SU-DHL-6 (cell line): Measurements from ENCODE around the gene SPINK9.

Source experiments
- H2AFZ ChIP-seq: fragments of 200-600 bp; sonication (generic); 2 replicates; pipeline ENCODE4 v1.6.1; 2014; ENCODE audit warnings: low read depth, mild to moderate bottlenecking, moderate library complexity, mixed read lengths, antibody characterized with exemption, low read length; ENCODE audit not compliant: severe bottlenecking
- H3F3A ChIP-seq: fragments of 200-600 bp; shearing (Covaris generic); 2 replicates; pipeline ENCODE4 v1.6.0; 2016; ENCODE audit warnings: antibody characterized with exemption, mild to moderate bottlenecking; ENCODE audit not compliant: insufficient read depth
- H3K27ac ChIP-seq: fragments of 200-600 bp; sonication (generic); 2 replicates; pipeline ENCODE4 v1.5.1; 2016; ENCODE audit warnings: low read depth, mild to moderate bottlenecking, low read length, moderate library complexity, mixed read lengths
- H3K27me3 ChIP-seq: fragments of 200-600 bp; sonication (generic), shearing (Covaris generic); 2 replicates; pipeline ENCODE4 v1.6.0; 2014; ENCODE audit warnings: mild to moderate bottlenecking, low read length
- H3K36me3 ChIP-seq: fragments of 200-600 bp; sonication (generic); 2 replicates; pipeline ENCODE4 v1.6.1; 2014; ENCODE audit warnings: mild to moderate bottlenecking, low read length, mixed read lengths
- H3K4me2 ChIP-seq: fragments of 300-600, 200-600 bp; shearing (Covaris generic), sonication (generic); 2 replicates; pipeline ENCODE4 v1.6.0; 2014; ENCODE audit warnings: low read length, low read depth, mild to moderate bottlenecking; ENCODE audit not compliant: poor library complexity, severe bottlenecking
- H3K4me3 ChIP-seq: fragments of 200-600 bp; sonication (generic); 2 replicates; pipeline ENCODE4 v1.5.1; 2014; ENCODE audit warnings: antibody characterized with exemption, low read length, mild to moderate bottlenecking, mixed read lengths; ENCODE audit not compliant: insufficient read depth, poor library complexity, severe bottlenecking
- H3K79me2 ChIP-seq: fragments of 200-600 bp; sonication (generic); 2 replicates; pipeline ENCODE4 v1.6.1; 2014; ENCODE audit warnings: mild to moderate bottlenecking, low read length, moderate library complexity; ENCODE audit not compliant: insufficient read depth
- H3K9ac ChIP-seq: fragments of 200-600 bp; sonication (generic); 2 replicates; pipeline ENCODE4 v1.7.0; 2014; ENCODE audit warnings: mild to moderate bottlenecking, low read length
- H3K9me2 ChIP-seq: fragments of 200-600 bp; sonication (generic); replicated peaks from 2 replicates; pipeline ENCODE4 v1.6.1; 2014; ENCODE audit warnings: low read length; ENCODE audit not compliant: insufficient read depth
- H3K9me3 ChIP-seq: fragments of 200-600 bp; sonication (generic); 2 replicates; pipeline ENCODE4 v1.6.1; 2014; ENCODE audit warnings: low read length, mixed read lengths; ENCODE audit not compliant: insufficient read depth
- H4K20me1 ChIP-seq: fragments of 200-600 bp; sonication (generic); 2 replicates; pipeline ENCODE4 v1.6.1; 2014; ENCODE audit warnings: low read depth, mild to moderate bottlenecking, antibody characterized with exemption, low read length, moderate library complexity, mixed read lengths
- CTCF ChIP-seq: fragments of 200-600 bp; sonication (generic); IDR thresholded peaks from one replicate; pipeline ENCODE4 v1.5.1; 2017; ENCODE audit warnings: antibody characterized with exemption, mild to moderate bottlenecking, low read length, moderate library complexity; ENCODE audit not compliant: insufficient read depth, poor library complexity, severe bottlenecking
- EZH2phosphoT487 ChIP-seq: fragments of 200-600 bp; sonication (generic), shearing (Covaris generic); conservative IDR thresholded peaks from 2 replicates; pipeline ENCODE4 v1.6.1; 2018; ENCODE audit warnings: mild to moderate bottlenecking, antibody characterized with exemption, low read length, moderate library complexity, mixed read lengths

Gene SPINK9

GRCh38 chr5:148306446-148306845 is 28.9 kb upstream of the SPINK9 start:
- no peaks in the 10 kb centered on the region for H3K9me2 ChIP-seq
- H3K79me2 ChIP-seq, result no peaks in the 10 kb centered on the region
- no peaks in the 10 kb centered on the region for H3F3A ChIP-seq
- H3K9ac ChIP-seq, result no peak overlapping the region
- H3K4me3 ChIP-seq, result no peak overlapping the region
- H4K20me1 ChIP-seq, result no peaks in the 10 kb centered on the region
- H3K36me3 ChIP-seq, result no peaks in the 10 kb centered on the region
- TF ChIP-seq CTCF (no peak), EZH2phosphoT487 (no peak)
- H3K9me3 ChIP-seq, result no peaks in the 10 kb centered on the region
- H3K27ac ChIP-seq, result no peak overlapping the region
- no peaks in the 10 kb centered on the region for H3K27me3 ChIP-seq
- no peak overlapping the region for H3K4me2 ChIP-seq
- H2AFZ ChIP-seq, result no peak overlapping the region

GRCh38 chr5:148309019-148309418 is 26.3 kb upstream of the SPINK9 start:
- no peak overlapping the region for H3K27ac ChIP-seq
- no peaks in the 10 kb centered on the region for H3K9me3 ChIP-seq
- H3K4me2 ChIP-seq, result no peak overlapping the region
- H3K4me3 ChIP-seq, result no peak overlapping the region
- no peaks in the 10 kb centered on the region for H3K27me3 ChIP-seq
- H3K79me2 ChIP-seq, result no peaks in the 10 kb centered on the region
- no peaks in the 10 kb centered on the region for H3K36me3 ChIP-seq
- no peaks in the 10 kb centered on the region for H3F3A ChIP-seq
- no peak overlapping the region for H3K9ac ChIP-seq
- no peaks in the 10 kb centered on the region for H4K20me1 ChIP-seq
- no peaks in the 10 kb centered on the region for H3K9me2 ChIP-seq
- no peak for TF ChIP-seq CTCF
- TF ChIP-seq EZH2phosphoT487, result no peak
- H2AFZ ChIP-seq, result no peak overlapping the region

DNA sequence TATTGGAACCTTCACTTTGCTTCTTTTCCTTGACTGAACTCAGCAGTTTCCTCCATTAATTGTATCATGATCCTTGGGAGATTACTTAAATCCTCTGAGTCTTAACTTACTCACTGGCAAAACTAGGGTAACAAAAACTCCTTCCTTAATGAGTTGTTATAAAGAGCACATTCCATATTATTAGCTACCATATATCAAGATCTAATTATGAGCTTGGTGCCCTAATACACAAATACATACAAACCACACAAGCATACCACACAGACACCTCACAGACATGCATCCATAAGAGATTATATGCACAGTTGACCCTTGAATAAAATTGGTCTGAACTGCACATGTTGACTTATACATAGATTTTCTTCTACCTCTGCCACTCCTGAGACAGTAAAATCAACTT is 25.6 kb upstream of the SPINK9 start:
- Histone ChIP-seq H4K20me1 (no peaks in the 10 kb centered on the region), H3K9me2 (no peaks in the 10 kb centered on the region), H2AFZ (no peak overlapping the region), H3K4me2 (no peak overlapping the region), H3F3A (no peaks in the 10 kb centered on the region), H3K36me3 (no peaks in the 10 kb centered on the region), H3K27me3 (no peaks in the 10 kb centered on the region), H3K27ac (no peak overlapping the region), H3K9ac (no peak overlapping the region), H3K4me3 (no peak overlapping the region), H3K9me3 (no peaks in the 10 kb centered on the region), H3K79me2 (no peaks in the 10 kb centered on the region)
- TF ChIP-seq EZH2phosphoT487 (no peak), CTCF (no peak)

DNA sequence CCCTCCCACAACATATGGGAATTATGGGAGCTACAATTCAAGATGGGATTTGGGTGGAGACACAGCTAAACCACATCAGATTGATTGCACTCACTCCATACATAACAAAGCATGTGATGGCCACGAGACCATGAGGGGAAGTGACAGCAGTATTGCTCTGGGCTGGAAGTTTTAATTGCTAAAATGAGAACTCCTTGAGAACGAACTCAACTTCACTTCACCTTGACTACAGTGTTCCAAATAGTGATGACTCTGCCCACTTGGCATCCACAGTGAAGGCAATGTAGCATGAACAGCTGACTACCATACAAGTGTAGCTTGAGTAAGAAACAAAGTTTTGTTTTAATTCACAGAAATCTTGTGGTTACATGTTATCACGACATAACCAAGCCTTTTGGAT is 23.9 kb upstream of the SPINK9 start:
- no peaks in the 10 kb centered on the region for H3F3A ChIP-seq
- no peak overlapping the region for H3K4me2 ChIP-seq
- H3K27me3 ChIP-seq, result no peaks in the 10 kb centered on the region
- no peak overlapping the region for H3K27ac ChIP-seq
- H3K4me3 ChIP-seq, result no peak overlapping the region
- TF ChIP-seq CTCF (no peak), EZH2phosphoT487 (no peak)
- no peak overlapping the region for H2AFZ ChIP-seq
- H3K9me3 ChIP-seq, result no peaks in the 10 kb centered on the region
- H3K9ac ChIP-seq, result no peak overlapping the region
- H3K36me3 ChIP-seq, result no peaks in the 10 kb centered on the region
- H4K20me1 ChIP-seq, result no peaks in the 10 kb centered on the region
- H3K79me2 ChIP-seq, result no peaks in the 10 kb centered on the region
- no peaks in the 10 kb centered on the region for H3K9me2 ChIP-seq
